Activated effector memory CD4-positive, alpha-beta T cell treated with anti-CD3 and anti-CD28 coated beads, Interleukin-2, amount 50 U/mL, for 16 hours (primary cell): ENCODE data around the gene KLK2.
"Not testable (repeated sequence)": the region's sequence is repeated elsewhere in the genome, so short reads cannot be mapped to it uniquely, and the experiment has no call there.

Source experiments
- DNase-seq: peaks from one replicate; pipeline ENCODE4 v3.0.0-alpha.2; 2020

The KLK2 gene

GRCh38 chr19:50896089-50896590 lies 22.9 kb downstream of the KLK2 start:
- DNase-seq = not testable (repeated sequence)

- DNase-seq = no peak
Observed at GRCh38 chr19:50896591-50897190, 23.5 kb downstream of the KLK2 start.

- DNase-seq = no peak
Observed at GRCh38 chr19:50897191-50897607, 24.0 kb downstream of the KLK2 start.

- DNase-seq = no peak
Observed at GRCh38 chr19:50897612-50898011, 24.4 kb downstream of the KLK2 start.

GRCh38 chr19:50898018-50898417 lies 24.8 kb downstream of the KLK2 start:
- no peak for DNase-seq

GRCh38 chr19:50899569-50899968 lies 26.3 kb downstream of the KLK2 start:
- no peak for DNase-seq

- DNase-seq = no peak
Observed at GRCh38 chr19:50902640-50903039, 29.4 kb downstream of the KLK2 start.

GRCh38 chr19:50906217-50906616 lies 33.0 kb downstream of the KLK2 start:
- peak; percentile 71 for DNase-seq

GRCh38 chr19:50908336-50908735 lies 35.1 kb downstream of the KLK2 start:
- no peak for DNase-seq

GRCh38 chr19:50909240-50910070 lies 36.2 kb downstream of the KLK2 start:
- peak; percentile 64 for DNase-seq

GRCh38 chr19:50910722-50911121 lies 37.5 kb downstream of the KLK2 start:
- no peak for DNase-seq

- DNase-seq = no peak
Observed at GRCh38 chr19:50911206-50912101, 38.2 kb downstream of the KLK2 start, which contains the start of gene KLK4. Gene KLK4 (minus strand): TSS chr19:50911395. CDS start chr19:50910738, 657 bp downstream.

- DNase-seq = no peak
Observed at GRCh38 chr19:50912102-50912599, 38.9 kb downstream of the KLK2 start.

- no peak for DNase-seq
Observed at GRCh38 chr19:50912727-50913716, 39.8 kb downstream of the KLK2 start.

- no peak for DNase-seq
Observed at GRCh38 chr19:50916069-50916468, 42.8 kb downstream of the KLK2 start.

GRCh38 chr19:50921426-50922316 lies 48.4 kb downstream of the KLK2 start:
- DNase-seq = no peak

- peak; percentile 90 for DNase-seq
Observed at GRCh38 chr19:50922317-50922853, 49.1 kb downstream of the KLK2 start.

GRCh38 chr19:50924586-50924985 lies 51.3 kb downstream of the KLK2 start:
- no peak for DNase-seq

GRCh38 chr19:50925734-50926133 lies 52.5 kb downstream of the KLK2 start:
- no peak for DNase-seq

- no peak for DNase-seq
Observed at GRCh38 chr19:50926144-50926543, 52.9 kb downstream of the KLK2 start.
